B cell (primary cell): ENCODE results near the gene CHST11. TPM values are rescaled to one million over a fixed set of nuclear protein-coding genes. Genes with fewer than 3 reads are reported as not detected.
A peak's percentile ranks its signal among the peaks of the same experiment; 100 is the strongest.

Source experiments
- ATAC-seq: fragments of 200-7000 bp; cut with Tn5 transposase; one replicate; pipeline ENCODE4 v1.10.0; 2021; ENCODE audit warnings: low read depth, mild to moderate bottlenecking, moderate number of reproducible peaks, moderate library complexity
- CTCF ChIA-PET: fragments of 350-600 bp; sonication (Branson Sonifier 250); formaldehyde crosslinking; loops from one replicate; lab custom pipeline; 2021; ENCODE audit warnings: antibody characterized with exemption, inconsistent platforms; lab: Charles Lee
- POLR2A ChIA-PET: fragments of 350-600 bp; sonication (Branson Sonifier 250); formaldehyde crosslinking; loops from one replicate; lab custom pipeline; 2021; ENCODE audit warnings: antibody characterized with exemption; lab: Charles Lee
- DNase-seq: peaks from one replicate; pipeline ENCODE4 v3.0.0; 2013
- H2AFZ ChIP-seq: 2 replicates; pipeline ENCODE4 v1.6.1; 2012; ENCODE audit warnings: mild to moderate bottlenecking, low read depth, low read length; ENCODE audit not compliant: insufficient read depth, poor library complexity, severe bottlenecking
- H3K27ac ChIP-seq, 2 donors: 1 replicate in 1 of 2; 2 replicates in 1 of 2; pipeline ENCODE4 v1.5.1; 2012 to 2013; ENCODE audit warnings: low read length in 2 of 2, mild to moderate bottlenecking in 2 of 2, moderate library complexity in 1 of 2
- H3K27me3 ChIP-seq, 4 experiments: fragments of 200-600 bp in 1 of 4; sonication (generic) in 1 of 4; replicated peaks in 1 of 4; 1 replicate in 2 of 4; 2 replicates in 2 of 4; pipeline versions ENCODE4 v1.6.1 to v1.7.0; 2013 to 2016; ENCODE audit warnings: low read length in 3 of 4, mild to moderate bottlenecking in 2 of 4, mixed read lengths in 1 of 4, moderate library complexity in 1 of 4; ENCODE audit not compliant: insufficient read depth in 4 of 4, control insufficient read depth in 3 of 4; ENCODE audit errors: control extremely low read depth in 1 of 4
- H3K36me3 ChIP-seq, 2 experiments: replicated peaks in 1 of 2; 1 replicate in 1 of 2; 2 replicates in 1 of 2; pipeline versions ENCODE4 v1.6.1 to v1.7.1; 2013; ENCODE audit warnings: low read length in 1 of 2; ENCODE audit not compliant: insufficient read depth in 2 of 2, control insufficient read depth in 1 of 2; ENCODE audit errors: control extremely low read depth in 1 of 2, extremely low read depth in 1 of 2
- H3K4me1 ChIP-seq, 2 donors: fragments of 200-600 bp in 1 of 2; sonication (generic) in 1 of 2; 1 replicate in 1 of 2; 2 replicates in 1 of 2; pipeline versions ENCODE4 v1.5.1 to v1.6.1; 2013 to 2017; ENCODE audit warnings: low read length in 2 of 2; ENCODE audit not compliant: control insufficient read depth in 2 of 2, insufficient read depth in 2 of 2
- H3K4me2 ChIP-seq: replicated peaks from 2 replicates; pipeline ENCODE3; 2012; ENCODE audit warnings: mild to moderate bottlenecking, low read depth, low read length; ENCODE audit not compliant: poor library complexity, severe bottlenecking
- H3K4me3 ChIP-seq, 5 experiments: fragments of 200-600 bp in 1 of 5; sonication (generic) in 1 of 5; 1 replicate in 3 of 5; 2 replicates in 2 of 5; pipeline versions ENCODE4 v1.5.1 to v1.7.0; 2011 to 2016; ENCODE audit warnings: low read length in 4 of 5, mild to moderate bottlenecking in 4 of 5, low read depth in 2 of 5, control low read depth in 1 of 5, moderate library complexity in 1 of 5; ENCODE audit not compliant: insufficient read depth in 1 of 5; ENCODE audit errors: control extremely low read depth in 1 of 5, extremely low read depth in 1 of 5
- H3K79me2 ChIP-seq: fragments of 200-600 bp; sonication (generic); one replicate; pipeline ENCODE4 v1.6.0; 2016; ENCODE audit warnings: low read length; ENCODE audit not compliant: control insufficient read depth, insufficient read depth
- H3K9ac ChIP-seq: fragments of 200-600 bp; sonication (generic); 2 replicates; pipeline ENCODE4 v1.6.1; 2017; ENCODE audit warnings: mild to moderate bottlenecking, low read length, moderate library complexity
- H3K9me3 ChIP-seq, 3 donors: one replicate each; pipeline versions ENCODE4 v1.6.1 to v1.7.1; 2013; ENCODE audit warnings: low read length in 2 of 3; ENCODE audit not compliant: control insufficient read depth in 2 of 3, insufficient read depth in 1 of 3; ENCODE audit errors: control extremely low read depth in 1 of 3
- H4K20me1 ChIP-seq: 2 replicates; pipeline ENCODE4 v1.6.0; 2012; ENCODE audit warnings: mild to moderate bottlenecking, low read length; ENCODE audit not compliant: insufficient read depth, control insufficient read depth, poor library complexity, severe bottlenecking
- H3K27ac Mint-ChIP-seq: one replicate; pipeline ENCODE4 v1.8.0; 2021; ENCODE audit warnings: mixed read lengths
- H3K27me3 Mint-ChIP-seq: one replicate; pipeline ENCODE4 v1.8.0; 2021; ENCODE audit warnings: mixed read lengths
- H3K4me1 Mint-ChIP-seq: one replicate; pipeline ENCODE4 v1.8.0; 2021; ENCODE audit warnings: mixed read lengths
- H3K4me3 Mint-ChIP-seq: one replicate; pipeline ENCODE4 v1.8.0; 2021; ENCODE audit warnings: mixed read lengths
- H3K9me3 Mint-ChIP-seq: one replicate; pipeline ENCODE4 v1.8.0; 2022; ENCODE audit warnings: mixed read lengths; ENCODE audit not compliant: insufficient read depth
- EZH2 ChIP-seq: IDR thresholded peaks from 2 replicates; pipeline ENCODE4 v1.6.1; 2012; ENCODE audit warnings: borderline replicate concordance, low read depth, mild to moderate bottlenecking, moderate library complexity, low read length; ENCODE audit not compliant: insufficient read depth, poor library complexity, severe bottlenecking
- WGBS: methylation state at CpG from one replicate; pipeline ENCODE4 v1.1.5; 2013; ENCODE audit warnings: missing lambda C conversion rate; ENCODE audit not compliant: insufficient coverage; 5-methylcytosine and 5-hydroxymethylcytosine counted together
- intact Hi-C: fragments of 100-400 bp; cut with micrococcal nuclease; formaldehyde crosslinking; loops from one replicate; pipeline ENCODE4 v1.10.0; 2022
- polyA plus RNA-seq: library from polyadenylated mRNA; depleted of rRNA; stranded (reverse); fragments of >200 nt; gene quantifications from 2 replicates; pipeline ENCODE4 v1.2.3, GENCODE V29; 2012
- total RNA-seq, 2 donors: library from RNA; stranded (reverse); fragments of 120-200 nt in 1 of 2; gene quantifications; 1 replicate in 1 of 2; 2 replicates in 1 of 2; pipeline versions ENCODE4 v1.2.3 to v1.2.4, GENCODE V29; 2013 to 2022
- TF ChIP-seq, protein P1 (sequence below): fragments of 200-600 bp; IDR thresholded peaks from one replicate; pipeline ENCODE4 v1.8.0; 2022; ENCODE audit warnings: antibody characterized with exemption, mild to moderate bottlenecking

The CHST11 gene
- total and polyA plus RNA-seq, 2 donors (not counting 1 experiment from before 2014, with no cell fraction given) = 46.3 to 152 TPM

DNA sequence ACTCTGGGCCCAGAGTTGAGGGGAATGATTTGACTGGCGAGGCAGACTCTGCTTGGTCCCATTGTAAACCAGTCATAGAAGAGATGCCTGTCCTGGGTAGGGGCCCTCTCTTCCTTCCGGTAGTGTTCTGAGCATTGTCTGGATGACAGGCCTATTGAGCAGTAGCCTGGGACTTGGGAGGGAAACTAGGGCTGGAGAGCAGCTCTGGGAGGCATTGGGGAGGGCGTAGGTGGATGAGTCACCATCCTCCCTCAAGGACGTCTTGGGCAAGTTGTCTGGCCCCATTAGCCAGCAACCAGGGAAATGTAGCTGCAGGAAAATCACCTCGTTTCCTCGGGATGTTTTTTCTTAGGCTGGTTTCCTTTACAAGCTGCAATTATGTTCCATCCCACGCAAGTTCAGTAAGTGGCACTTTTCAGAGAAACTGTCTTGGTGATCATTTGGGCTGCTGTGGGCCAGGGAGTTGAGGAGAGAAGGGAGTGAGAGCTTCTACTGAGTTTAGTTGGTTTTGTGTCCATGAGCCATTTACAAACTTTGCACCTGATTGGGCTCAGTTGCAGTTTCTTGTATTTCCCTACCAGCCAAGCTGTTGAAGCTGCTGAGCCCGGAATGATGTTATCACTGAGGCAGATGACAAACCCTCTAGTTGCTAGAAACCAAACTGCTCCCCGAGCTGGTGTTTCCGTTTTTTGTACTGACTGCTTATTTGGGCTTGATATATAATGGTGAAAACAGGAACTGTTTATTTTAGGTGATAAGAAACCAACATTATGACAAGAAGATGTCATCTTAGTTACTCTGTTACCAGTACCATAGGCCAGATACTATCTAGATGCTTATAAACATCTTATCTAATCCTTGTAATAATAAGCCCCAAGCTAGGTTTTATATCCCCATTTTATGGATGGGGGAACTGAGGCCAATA is 147.6 kb downstream of the CHST11 start:
- Mint-ChIP-seq H3K27me3 (no peaks in the 10 kb centered on the region), H3K9me3 (no peaks in the 10 kb centered on the region), H3K4me1 (peaks cover 64% of the 10 kb centered on the region), H3K4me3 (peak overlapping the region; percentile 58), H3K27ac (peak overlapping the region; percentile 69)
- peak overlapping the region in 1 of 5 experiments; percentile 21 for H3K4me3 ChIP-seq
- peaks cover 0 to 3% (median 0%) of the 10 kb centered on the region in 3 donors for H3K9me3 ChIP-seq
- peaks cover 0 to 20% of the 10 kb centered on the region in 2 experiments for H3K36me3 ChIP-seq
- H3K27me3 ChIP-seq = no peaks in the 10 kb centered on the region
- CTCF ChIA-PET = interaction anchor here (0.6 to 3.4 kb wide), 8 partner anchors 18 to 223 kb away, joined by 3 to 12 read pairs (median 3); partner anchors contain the start of gene CHST11
- ATAC-seq (peak; percentile 89), DNase-seq (peak; percentile 82)
- peak overlapping the region; percentile 62 for H3K4me2 ChIP-seq
- peak overlapping the region; percentile 60 to 73 for H3K27ac ChIP-seq
- TF ChIP-seq, protein P1, sequence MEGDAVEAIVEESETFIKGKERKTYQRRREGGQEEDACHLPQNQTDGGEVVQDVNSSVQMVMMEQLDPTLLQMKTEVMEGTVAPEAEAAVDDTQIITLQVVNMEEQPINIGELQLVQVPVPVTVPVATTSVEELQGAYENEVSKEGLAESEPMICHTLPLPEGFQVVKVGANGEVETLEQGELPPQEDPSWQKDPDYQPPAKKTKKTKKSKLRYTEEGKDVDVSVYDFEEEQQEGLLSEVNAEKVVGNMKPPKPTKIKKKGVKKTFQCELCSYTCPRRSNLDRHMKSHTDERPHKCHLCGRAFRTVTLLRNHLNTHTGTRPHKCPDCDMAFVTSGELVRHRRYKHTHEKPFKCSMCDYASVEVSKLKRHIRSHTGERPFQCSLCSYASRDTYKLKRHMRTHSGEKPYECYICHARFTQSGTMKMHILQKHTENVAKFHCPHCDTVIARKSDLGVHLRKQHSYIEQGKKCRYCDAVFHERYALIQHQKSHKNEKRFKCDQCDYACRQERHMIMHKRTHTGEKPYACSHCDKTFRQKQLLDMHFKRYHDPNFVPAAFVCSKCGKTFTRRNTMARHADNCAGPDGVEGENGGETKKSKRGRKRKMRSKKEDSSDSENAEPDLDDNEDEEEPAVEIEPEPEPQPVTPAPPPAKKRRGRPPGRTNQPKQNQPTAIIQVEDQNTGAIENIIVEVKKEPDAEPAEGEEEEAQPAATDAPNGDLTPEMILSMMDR = no peak
- TF ChIP-seq EZH2 = no peak
- peaks cover 37 to 44% of the 10 kb centered on the region in 2 donors for H3K4me1 ChIP-seq
- H4K20me1 ChIP-seq = peaks cover 21% of the 10 kb centered on the region
- H3K79me2 ChIP-seq = peaks cover 98% of the 10 kb centered on the region
- H2AFZ ChIP-seq = peak overlapping the region; percentile 12
- H3K9ac ChIP-seq = peak overlapping the region; percentile 3
- POLR2A ChIA-PET = no interaction called here
- intact Hi-C loops = loop anchor here (2.0 to 5.0 kb wide), 2 partner anchors 37 to 38 kb away; no protein-coding TSS in a partner anchor
- WGBS = 39% methylated on average over 6 of the region's 10 CpGs
